Heart left ventricle (tissue), 16 donors: Measurements from ENCODE around the gene IRF2BPL. TPM values are rescaled to one million over a fixed set of nuclear protein-coding genes. Genes with fewer than 3 reads are reported as not detected.

Experiments used
- ATAC-seq, 4 donors: fragments of 200-7000 bp; cut with Tn5 transposase; one replicate each; pipeline ENCODE4 v1.9.1; 2020 to 2022; ENCODE audit warnings: moderate library complexity in 4 of 4, mild to moderate bottlenecking in 3 of 4, moderate number of reproducible peaks in 1 of 4
- DNase-seq, 5 donors: peaks; one replicate each; pipeline ENCODE4 v3.0.0-alpha.2; 2020
- H3K27ac ChIP-seq, 12 donors: fragments of 200-600 bp; sonication (generic) in 4 of 12; one replicate each; pipeline versions ENCODE4 v1.5.0 to v1.8.0; 2016 to 2022; ENCODE audit warnings: mild to moderate bottlenecking in 2 of 12
- H3K27me3 ChIP-seq, 9 donors: fragments of 200-600 bp; sonication (generic) in 2 of 9; one replicate each; pipeline versions ENCODE4 v1.5.1 to v1.8.0; 2016 to 2022; ENCODE audit warnings: mild to moderate bottlenecking in 3 of 9
- H3K36me3 ChIP-seq, 9 donors: fragments of 200-600 bp; sonication (generic) in 2 of 9; one replicate each; pipeline versions ENCODE4 v1.5.0 to v1.8.0; 2018 to 2022; ENCODE audit warnings: mild to moderate bottlenecking in 2 of 9
- H3K4me1 ChIP-seq, 12 donors: fragments of 200-600 bp; sonication (generic) in 4 of 12; one replicate each; pipeline versions ENCODE4 v1.5.0 to v1.8.0; 2016 to 2022; ENCODE audit warnings: mild to moderate bottlenecking in 3 of 12
- H3K4me3 ChIP-seq, 12 donors: fragments of 200-600 bp; sonication (generic) in 4 of 12; one replicate each; pipeline versions ENCODE4 v1.5.0 to v1.8.0; 2017 to 2022; ENCODE audit warnings: mild to moderate bottlenecking in 9 of 12, moderate library complexity in 4 of 12
- H3K9me3 ChIP-seq, 12 donors: fragments of 200-600 bp; sonication (generic) in 4 of 12; one replicate each; pipeline versions ENCODE4 v1.5.0 to v1.8.0; 2016 to 2022; ENCODE audit warnings: mild to moderate bottlenecking in 1 of 12
- POLR2A ChIP-seq, 2 donors: fragments of 450-650 bp; IDR thresholded peaks; one replicate each; pipeline ENCODE4 v1.6.1; 2017; ENCODE audit warnings: antibody characterized with exemption in 2 of 2, mild to moderate bottlenecking in 2 of 2, moderate library complexity in 2 of 2
- WGBS, 4 donors: extraction: QIAGEN DNeasy Blood & Tissue Kit in 2 of 4; methylation state at CpG; one replicate each; pipeline versions ENCODE4 v1.1.5 to v1.1.7; 2013 to 2018; 5-methylcytosine and 5-hydroxymethylcytosine counted together
- intact Hi-C, 10 donors: fragments of 100-400 bp; cut with DNase I; formaldehyde crosslinking; loops; one replicate each; pipeline versions ENCODE4 v1.11.1 to v1.14.2; 2022
- polyA plus RNA-seq, 2 donors: library from polyadenylated mRNA; stranded (reverse); fragments of 200-250 nt; gene quantifications; one replicate each; pipeline ENCODE4 v1.2.3, GENCODE V29; 2013
- total RNA-seq, 9 donors: library from RNA; depleted of rRNA in 2 of 9; stranded (reverse); fragments of >200 nt in 2 of 9; fragmentation: NEBNext Ultra II Directional in 3 of 9; extraction: Animal tissue kit (Norgen Biotek cat#: 25700) in 3 of 9; gene quantifications; one replicate each; pipeline versions ENCODE4 v1.1.0 to v1.2.4, GENCODE V29; 2016 to 2023
- TF ChIP-seq, protein P1 (sequence below), 12 donors: fragments of 200-600 bp; sonication (generic) in 4 of 12; IDR thresholded peaks; one replicate each; pipeline versions ENCODE4 v1.5.0 to v1.8.0; 2018 to 2022; ENCODE audit warnings: antibody characterized with exemption in 12 of 12, mild to moderate bottlenecking in 5 of 12
- donor health status: ischemic (EF 13 %, LVEDD 7.1; RV severe dilation, severe dysfunction).
- donor health status: healthy with polysubstance abuse.
- donor health status: DM: no; HTN: yes; CAD: no.
- donor health status: DM: no; HTN: no; CAD: no.
- donor health status: ischemic (EF 25% LVEDD 6.9; RV normal size, moderate dysfunction).
- donor health status: ischemic (EF 25% LVEDD 5.7; RV mildly dilated, moderate dysfunction).
- donor health status: healthy.
- donor health status: DM: yes; HTN: yes; CAD: no.
- donor health status: ischemic (EF 35%, LVEDD 5.7; RV mildly dilated, moderate dysfunction).
- donor health status: nonischemic (EF 11% LVEDD 7.7; RV severe dilation, severe dysfunction).
- donor health status: DM: yes; HTN: yes; CAD: no.
- donor health status: PGD.
- donor health status: ischemic (EF 29% LVEDD 5.4; RV normal size, mild dysfunction).
- donor health status: nonischemic (EF 23%, LVEDD 6.1; RV moderate dilation, normal function).

Gene IRF2BPL
- total and polyA plus RNA-seq, 11 donors, result 7.5 to 59.2 (median 36.2) TPM

DNA sequence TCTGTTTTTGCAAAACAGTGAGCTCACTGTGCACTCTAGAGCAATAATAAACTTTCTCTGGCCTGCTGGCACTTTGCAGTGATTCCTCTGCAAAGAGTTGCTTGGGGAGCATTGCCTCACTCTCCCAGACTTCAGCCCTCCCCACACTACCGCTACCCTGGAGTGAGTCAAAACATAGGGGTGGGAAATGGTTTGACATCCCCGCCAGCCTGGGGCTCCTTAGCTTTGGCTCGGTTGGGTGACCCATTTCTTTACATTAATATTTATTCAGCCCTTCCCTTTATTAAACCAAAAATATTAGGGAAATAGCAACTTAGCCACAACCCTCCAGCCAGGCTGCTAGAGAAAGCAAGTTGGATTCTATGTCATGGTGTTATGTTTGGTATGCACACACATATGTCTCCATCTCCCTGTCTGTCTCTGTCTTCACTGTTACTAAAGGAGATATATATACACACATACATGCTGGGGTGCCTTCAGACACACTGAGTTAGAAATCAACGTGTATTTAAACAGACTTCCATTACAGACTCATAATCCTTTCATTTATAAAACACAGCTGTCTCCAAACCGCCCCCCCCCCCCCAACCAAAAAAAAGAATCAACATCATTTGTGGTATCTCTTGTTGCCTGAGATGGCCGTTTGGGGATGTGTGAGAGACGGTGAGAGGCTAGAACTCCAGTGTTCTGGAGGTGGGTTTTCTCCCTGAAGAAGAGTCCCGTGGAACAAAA lies 3.4 kb upstream of the IRF2BPL start:
- Histone ChIP-seq H3K27me3 (no peaks in the 10 kb centered on the region), H3K36me3 (no peaks in the 10 kb centered on the region), H3K9me3 (no peaks in the 10 kb centered on the region), H3K4me3 (peak overlapping the region in 4 of 12 donors; percentile 53 to 62 (median 60)), H3K27ac (peak overlapping the region; percentile 96 to 100 (median 100)), H3K4me1 (peaks cover 14 to 81% (median 55%) of the 10 kb centered on the region in 12 donors)
- 30 to 37% (median 35%) methylated on average over 8 of the region's 8 CpGs for WGBS, 4 donors
- TF ChIP-seq, protein P1, sequence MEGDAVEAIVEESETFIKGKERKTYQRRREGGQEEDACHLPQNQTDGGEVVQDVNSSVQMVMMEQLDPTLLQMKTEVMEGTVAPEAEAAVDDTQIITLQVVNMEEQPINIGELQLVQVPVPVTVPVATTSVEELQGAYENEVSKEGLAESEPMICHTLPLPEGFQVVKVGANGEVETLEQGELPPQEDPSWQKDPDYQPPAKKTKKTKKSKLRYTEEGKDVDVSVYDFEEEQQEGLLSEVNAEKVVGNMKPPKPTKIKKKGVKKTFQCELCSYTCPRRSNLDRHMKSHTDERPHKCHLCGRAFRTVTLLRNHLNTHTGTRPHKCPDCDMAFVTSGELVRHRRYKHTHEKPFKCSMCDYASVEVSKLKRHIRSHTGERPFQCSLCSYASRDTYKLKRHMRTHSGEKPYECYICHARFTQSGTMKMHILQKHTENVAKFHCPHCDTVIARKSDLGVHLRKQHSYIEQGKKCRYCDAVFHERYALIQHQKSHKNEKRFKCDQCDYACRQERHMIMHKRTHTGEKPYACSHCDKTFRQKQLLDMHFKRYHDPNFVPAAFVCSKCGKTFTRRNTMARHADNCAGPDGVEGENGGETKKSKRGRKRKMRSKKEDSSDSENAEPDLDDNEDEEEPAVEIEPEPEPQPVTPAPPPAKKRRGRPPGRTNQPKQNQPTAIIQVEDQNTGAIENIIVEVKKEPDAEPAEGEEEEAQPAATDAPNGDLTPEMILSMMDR (IDR thresholded peaks at IDR 0.05), result no peak
- no peak for TF ChIP-seq POLR2A (IDR thresholded peaks at IDR 0.05)
- ATAC-seq, result no peak
- intact Hi-C loops, result loop anchor here in 1 of 10 donors (2.0 kb wide), 1 partner anchor 113 kb away; no protein-coding TSS in a partner anchor
- DNase-seq, result peak in 3 of 5 donors; percentile 40 to 68 (median 65)

GRCh38 chr14:77027538-77028383 lies 747 bp downstream of the IRF2BPL start:
- H3K27ac ChIP-seq, result peak overlapping the region; percentile 98 to 100 (median 100)
- peaks cover 22 to 76% (median 63%) of the 10 kb centered on the region in 12 donors for H3K4me1 ChIP-seq
- H3K27me3 ChIP-seq, result no peaks in the 10 kb centered on the region
- peak; percentile 85 to 90 (median 86) for DNase-seq
- 0% methylated on average over 39 to 81 of the region's 81 CpGs for WGBS, 4 donors
- intact Hi-C loops, result loop anchor here in 9 of 10 donors (1.0 to 10.0 kb wide), 13 partner anchors 13 to 113 kb away; partner anchors contain the start of gene CIPC (in 1 of the 9)
- H3K36me3 ChIP-seq, result peaks cover 0 to 33% (median 8%) of the 10 kb centered on the region in 9 donors
- H3K9me3 ChIP-seq, result no peaks in the 10 kb centered on the region
- peak in 3 of 4 donors; percentile 36 to 46 (median 36) for ATAC-seq
- TF ChIP-seq, protein P1 (IDR thresholded peaks at IDR 0.05), result peak in 5 of 12 donors; percentile 13 to 44 (median 30)
- TF ChIP-seq POLR2A (IDR thresholded peaks at IDR 0.05), result no peak
- peak overlapping the region; percentile 64 to 96 (median 85) for H3K4me3 ChIP-seq

DNA sequence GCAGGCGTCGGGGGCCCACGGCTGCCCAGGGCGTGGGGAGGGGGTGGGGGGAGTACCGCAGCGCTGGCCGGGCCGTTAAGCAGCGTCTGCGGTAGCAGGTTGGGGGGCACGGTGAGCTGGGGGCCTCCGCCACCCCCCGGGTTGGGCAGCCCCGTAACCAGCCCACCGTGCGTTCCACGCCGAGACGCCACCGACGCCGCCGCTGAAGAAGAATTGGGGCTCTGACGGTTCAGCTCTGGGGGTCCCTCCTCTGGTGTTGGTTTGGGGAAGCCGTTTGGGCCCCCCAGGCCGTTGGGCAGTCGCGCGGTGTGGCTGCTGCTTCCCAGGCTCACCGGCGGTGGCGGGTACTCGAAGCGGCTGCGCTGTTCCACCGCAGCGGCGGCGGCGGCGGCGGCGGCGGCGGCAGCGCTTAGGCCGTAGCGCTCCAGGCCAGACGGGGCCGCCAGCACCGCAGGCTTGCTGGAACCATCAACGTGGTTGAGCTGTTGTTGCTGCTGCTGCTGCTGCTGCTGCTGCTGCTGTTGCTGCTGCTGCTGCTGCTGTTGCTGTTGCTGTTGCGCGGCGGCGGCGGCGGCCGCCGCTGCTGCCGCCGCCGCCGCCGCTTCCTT lies 1.5 kb downstream of the IRF2BPL start:
- no peaks in the 10 kb centered on the region for H3K9me3 ChIP-seq
- H3K4me3 ChIP-seq, result peak overlapping the region; percentile 64 to 96 (median 85)
- peaks cover 0 to 33% (median 8%) of the 10 kb centered on the region in 9 donors for H3K36me3 ChIP-seq
- intact Hi-C loops, result loop anchor here in 9 of 10 donors (1.0 to 10.0 kb wide), 9 partner anchors 14 to 112 kb away; partner anchors contain the start of gene CIPC (in 1 of the 9)
- ATAC-seq (peak in 1 of 4 donors; percentile 5), DNase-seq (peak; percentile 32 to 73 (median 58))
- peaks cover 16 to 75% (median 62%) of the 10 kb centered on the region in 12 donors for H3K4me1 ChIP-seq
- no peaks in the 10 kb centered on the region for H3K27me3 ChIP-seq
- TF ChIP-seq, protein P1 (IDR thresholded peaks at IDR 0.05), result peak in 4 of 12 donors; percentile 17 to 30 (median 21)
- TF ChIP-seq POLR2A (IDR thresholded peaks at IDR 0.05), result no peak
- H3K27ac ChIP-seq, result peak overlapping the region; percentile 98 to 100 (median 100)
- 0 to 2% (median 2%) methylated on average over 14 to 65 of the region's 65 CpGs for WGBS, 4 donors
